Measurements from ENCODE around the gene USHBP1. TPM values are rescaled to one million over a fixed set of nuclear protein-coding genes. Genes with fewer than 3 reads are reported as not detected.

The USHBP1 gene
- total and polyA plus RNA-seq, 2 of the 4 experiments (the other 2 are of a cell fraction), result not detected

- peak; percentile 81; the same call in 1 of the 2 replicates for TF ChIP-seq MAZ (IDR thresholded peaks at IDR 0.05; ENCODE audit: borderline replicate concordance, low read depth, low read length)
- TF ChIP-seq CTCF (conservative IDR thresholded peaks at IDR 0.05; ENCODE audit: low read depth, low read length), result peak; percentile 51
- no peak for TF ChIP-seq RFX5 (IDR thresholded peaks at IDR 0.05; ENCODE audit: low read depth, low read length)
- TF ChIP-seq SMC3 (IDR thresholded peaks at IDR 0.05; ENCODE audit: low read depth, low read length), result no peak
- TF ChIP-seq RAD21 (IDR thresholded peaks at IDR 0.05; ENCODE audit: low read length), result 0 out of 2 replicates have a peak, but pooled peaks have one; percentile 10
- peak; percentile 89 for TF ChIP-seq USF2 (IDR thresholded peaks at IDR 0.05; ENCODE audit: low read depth, low read length)
- TF ChIP-seq BHLHE40 (IDR thresholded peaks at IDR 0.05; ENCODE audit: low read depth, low read length), result 0 out of 2 replicates have a peak, but pooled peaks have one; percentile 9
- no peak for TF ChIP-seq FOS (IDR thresholded peaks at IDR 0.05; ENCODE audit: low read depth, low read length)
- dilution Hi-C loops (cut with HindIII; ENCODE audit: low sequenced_read_pairs, unreplicated experiment) (no loop called here), intact Hi-C loops (cut with micrococcal nuclease) (loop anchor here (1.0 kb wide), 1 partner anchor 11 kb away; no protein-coding TSS in a partner anchor), in situ Hi-C loops (cut with MboI; ENCODE audit: low sequenced_read_pairs) (no loop called here)
- DNase-seq (peak; percentile 94), ATAC-seq (ENCODE audit: low read depth) (peak; percentile 89)
- Histone ChIP-seq H2AK5ac (ENCODE audit: low read depth, low read length) (peak within 1 kb of the TSS; percentile 90), H2BK15ac (ENCODE audit: low read depth, low read length) (0 out of 3 replicates have a peak within 1 kb of the TSS, but pooled peaks have one; percentile 71), H3K79me1 (ENCODE audit: low read depth in 1 of 2, low read length in 2 of 2) (peaks cover 21 to 48% of the 10 kb centered on the region in 2 experiments), H3K9ac (ENCODE audit: low read depth, low read length) (peak within 1 kb of the TSS; percentile 35), H3K18ac (ENCODE audit: low read depth, low read length) (0 out of 2 replicates have a peak within 1 kb of the TSS, but pooled peaks have one; percentile 2), H3K9me1 (ENCODE audit: insufficient read depth, low read length) (peaks cover 19% of the 10 kb centered on the region), H3K9me3 (ENCODE audit: control insufficient read depth, insufficient read depth, low read length) (peaks cover under 1% of the 10 kb centered on the region; the same call in 1 of the 2 replicates), H2BK120ac (ENCODE audit: low read depth, low read length) (peak within 1 kb of the TSS; percentile 53; the same call in 1 of the 2 replicates), H2AFZ (replicated peaks; ENCODE audit: low read length, poor library complexity) (peak within 1 kb of the TSS; percentile 90), H3K4me2 (ENCODE audit: low read depth, low read length) (peak within 1 kb of the TSS; percentile 90), H2BK20ac (ENCODE audit: low read depth, low read length) (no peak within 1 kb of the TSS; the same call in 1 of the 2 replicates), H4K5ac (ENCODE audit: low read depth, low read length) (peak within 1 kb of the TSS; percentile 76), H2BK5ac (ENCODE audit: low read depth, low read length, poor library complexity, severe bottlenecking) (peak within 1 kb of the TSS; percentile 55), H3K23ac (ENCODE audit: low read depth, low read length) (no peak within 1 kb of the TSS), H3K14ac (replicated peaks; ENCODE audit: low read depth, low read length) (peak within 1 kb of the TSS; percentile 66), H4K8ac (ENCODE audit: low read depth in 2 of 2, low read length in 2 of 2) (peak within 1 kb of the TSS; percentile 96), H4K91ac (ENCODE audit: insufficient read depth, low read depth, low read length) (peak within 1 kb of the TSS; percentile 66), H3K56ac (ENCODE audit: extremely low read depth, insufficient read depth, low read length) (0 out of 2 replicates have a peak within 1 kb of the TSS, but pooled peaks have one; percentile 37), H3K4ac (ENCODE audit: low read depth, low read length) (peak within 1 kb of the TSS; percentile 68; the same call in 1 of the 2 replicates), H3K27ac (ENCODE audit: insufficient read depth, low read length) (peak within 1 kb of the TSS; percentile 23), H4K20me1 (ENCODE audit: insufficient read depth, low read length) (no peaks in the 10 kb centered on the region), H3K4me3 (ENCODE audit: insufficient read depth, low read depth, low read length) (peak within 1 kb of the TSS; percentile 61), H2AK9ac (replicated peaks; ENCODE audit: low read depth, low read length, poor library complexity) (peak within 1 kb of the TSS; percentile 90), H3K27me3 (ENCODE audit: control insufficient read depth, insufficient read depth, low read length) (no peaks in the 10 kb centered on the region), H3K4me1 (ENCODE audit: control insufficient read depth, insufficient read depth, low read length) (peaks cover 8% of the 10 kb centered on the region), H3K36me3 (ENCODE audit: control insufficient read depth, insufficient read depth, low read length) (peaks cover 6% of the 10 kb centered on the region)
- 1% methylated on average over 43 of the region's 52 CpGs; no CpG with 5 or more reads in 1 of the 2 experiments for WGBS, 2 experiments (ENCODE audit: extremely low coverage in 2 of 2, insufficient read length in 1 of 2)
- POLR2A ChIA-PET (ENCODE audit: unreplicated experiment), result no interaction called here
- no TSS peak for BruUV-seq (replicated peaks)
- CTCF ChIA-PET, result no interaction called here
These were observed 38.8 kb upstream of the USHBP1 start, which contains the start of gene ABHD8 for GRCh38 chr19:17303167-17303939. TSS of gene ABHD8 (minus strand) at chr19:17303425. CDS start at chr19:17301616, 1,809 bp downstream.
